ENCODE measurements around the gene MLANA. TPM values are rescaled to one million over a fixed set of nuclear protein-coding genes. Genes with fewer than 3 reads are reported as not detected.
"Not testable (repeated sequence)": the region's sequence is repeated elsewhere in the genome, so short reads cannot be mapped to it uniquely, and the experiment has no call there.

Gene MLANA
- total RNA-seq, 1 donor, result not detected

- no peak overlapping the region for H3K4me3 ChIP-seq (ENCODE audit: low read depth, low read length)
- TF ChIP-seq CTCF (IDR thresholded peaks at IDR 0.05; ENCODE audit: insufficient read depth, low read length), result no peak
- DNase-seq (ENCODE audit: low read depth), result no peak
Measured at GRCh38 chr9:5873439-5873838, 17.2 kb upstream of the MLANA start.

- no peak for TF ChIP-seq CTCF (IDR thresholded peaks at IDR 0.05; ENCODE audit: insufficient read depth, low read length)
- H3K4me3 ChIP-seq (ENCODE audit: low read depth, low read length), result no peak overlapping the region
- no peak for DNase-seq (ENCODE audit: low read depth)
Measured at GRCh38 chr9:5874048-5874447, 16.6 kb upstream of the MLANA start.

DNA sequence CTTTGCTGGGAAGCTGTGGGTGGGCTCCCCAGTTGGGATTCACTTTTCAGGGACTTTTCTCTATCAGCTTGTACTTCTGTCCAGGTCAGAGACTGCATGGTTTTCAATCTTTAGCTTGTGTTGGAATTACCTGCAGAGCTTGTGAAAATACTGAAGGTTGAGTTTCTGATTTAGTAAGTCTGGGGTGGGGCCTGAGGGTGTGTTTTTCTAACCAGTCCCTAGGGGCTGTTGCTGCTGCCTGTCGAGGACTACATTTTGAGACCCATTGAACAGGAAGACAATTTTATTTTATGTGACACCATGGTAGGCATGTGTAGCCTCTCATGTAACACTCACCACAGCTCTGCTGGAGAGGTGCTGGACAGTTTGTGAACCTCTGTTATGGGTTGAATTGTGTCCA, 14.7 kb upstream of the MLANA start:
- no peak for DNase-seq (ENCODE audit: low read depth)
- no peak for TF ChIP-seq CTCF (IDR thresholded peaks at IDR 0.05; ENCODE audit: insufficient read depth, low read length)
- no peak overlapping the region for H3K4me3 ChIP-seq (ENCODE audit: low read depth, low read length)

GRCh38 chr9:5876711-5877110, 14.0 kb upstream of the MLANA start:
- no peak for TF ChIP-seq CTCF (IDR thresholded peaks at IDR 0.05; ENCODE audit: insufficient read depth, low read length)
- H3K4me3 ChIP-seq (ENCODE audit: low read depth, low read length), result no peak overlapping the region
- no peak for DNase-seq (ENCODE audit: low read depth)

DNA sequence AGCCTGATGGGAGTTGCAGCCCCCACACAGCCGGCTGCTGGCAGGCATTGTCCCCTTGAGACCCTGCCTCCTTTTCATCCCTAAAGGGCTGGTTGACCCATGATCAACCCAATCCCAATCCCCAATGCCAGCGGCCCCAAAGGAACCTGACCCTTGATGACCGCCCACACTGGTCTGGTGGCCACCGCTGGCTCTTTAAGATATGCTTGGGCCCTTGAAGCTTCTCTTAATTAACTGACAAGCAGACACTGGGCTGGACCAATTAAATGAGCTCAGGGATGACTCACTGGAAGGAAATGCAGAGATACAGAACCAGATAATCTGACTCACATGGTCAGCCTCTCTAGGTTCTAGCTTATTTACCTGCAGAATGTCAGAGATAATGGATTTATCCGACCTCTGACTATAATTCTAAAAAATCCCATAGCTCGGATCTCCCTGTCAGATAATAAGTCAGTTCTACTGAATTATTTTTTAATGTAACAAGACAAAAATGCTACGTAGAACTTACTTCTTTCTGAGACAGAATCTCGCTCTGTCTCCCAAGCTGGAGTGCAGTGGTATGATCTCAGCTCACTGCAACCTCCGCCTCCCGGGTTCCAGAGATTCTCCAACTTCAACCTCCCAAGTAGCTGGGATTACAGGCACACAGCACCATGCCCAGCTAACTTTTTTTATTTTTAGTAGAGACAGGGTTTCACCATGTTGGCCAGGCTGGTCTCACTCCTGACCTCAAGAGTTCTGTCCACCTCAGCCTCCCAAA, 11.1 kb upstream of the MLANA start:
- no peak for TF ChIP-seq CTCF (IDR thresholded peaks at IDR 0.05; ENCODE audit: insufficient read depth, low read length)
- peak; percentile 59 for DNase-seq (ENCODE audit: low read depth)
- H3K4me3 ChIP-seq (ENCODE audit: low read depth, low read length), result no peak overlapping the region

- not testable (repeated sequence) for DNase-seq (ENCODE audit: low read depth); H3K4me3 ChIP-seq (ENCODE audit: low read depth, low read length)
Measured at GRCh38 chr9:5882244-5883012, 8.3 kb upstream of the MLANA start.

- DNase-seq (ENCODE audit: low read depth), result no peak
- H3K4me3 ChIP-seq (ENCODE audit: low read depth, low read length), result no peak overlapping the region
- TF ChIP-seq CTCF (IDR thresholded peaks at IDR 0.05; ENCODE audit: insufficient read depth, low read length), result no peak
Measured at GRCh38 chr9:5884191-5884590, 6.5 kb upstream of the MLANA start.
